ENCODE measurements around the gene PSD2.

PSD2 gene

DNA sequence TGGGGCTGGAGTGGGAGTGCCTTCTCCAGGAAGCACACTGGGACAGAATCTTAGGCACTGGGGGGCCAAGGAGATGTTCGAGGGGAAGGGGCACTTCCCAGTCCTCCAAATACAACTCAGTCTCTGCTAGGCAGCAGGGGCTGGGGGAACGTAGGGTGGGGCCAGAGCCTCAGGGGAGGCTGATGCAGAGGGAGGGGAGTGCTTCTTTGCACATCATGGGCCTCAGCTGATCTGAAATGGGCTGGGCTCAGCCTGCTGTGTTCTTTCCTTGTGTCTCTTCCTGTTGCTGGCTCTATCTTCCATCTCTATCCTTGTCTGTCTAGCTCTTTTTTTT is 15.6 kb downstream of the PSD2 start:
- no peak for DNase-seq (ENCODE audit: low spot score)

DNA sequence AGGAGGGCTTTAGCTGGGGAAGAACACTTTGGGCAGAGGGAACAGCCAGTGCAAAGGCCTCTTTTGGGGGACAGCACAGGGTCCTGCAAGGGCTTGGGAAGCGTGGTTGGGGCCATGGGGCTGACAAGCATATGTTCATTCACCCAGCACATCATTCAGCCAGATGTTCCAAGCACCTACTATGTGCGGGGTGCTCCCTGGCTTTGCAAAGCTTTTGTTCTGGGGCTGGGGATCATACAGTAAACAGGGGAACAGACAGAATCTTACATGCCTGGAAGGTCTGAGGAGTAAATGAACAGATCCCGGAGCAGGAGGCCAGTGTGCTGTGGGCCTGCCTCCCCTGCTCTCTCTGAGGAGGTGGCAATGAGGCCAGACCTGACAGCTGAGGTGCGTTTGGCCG is 16.7 kb downstream of the PSD2 start:
- no peak for DNase-seq (ENCODE audit: low spot score)

DNA sequence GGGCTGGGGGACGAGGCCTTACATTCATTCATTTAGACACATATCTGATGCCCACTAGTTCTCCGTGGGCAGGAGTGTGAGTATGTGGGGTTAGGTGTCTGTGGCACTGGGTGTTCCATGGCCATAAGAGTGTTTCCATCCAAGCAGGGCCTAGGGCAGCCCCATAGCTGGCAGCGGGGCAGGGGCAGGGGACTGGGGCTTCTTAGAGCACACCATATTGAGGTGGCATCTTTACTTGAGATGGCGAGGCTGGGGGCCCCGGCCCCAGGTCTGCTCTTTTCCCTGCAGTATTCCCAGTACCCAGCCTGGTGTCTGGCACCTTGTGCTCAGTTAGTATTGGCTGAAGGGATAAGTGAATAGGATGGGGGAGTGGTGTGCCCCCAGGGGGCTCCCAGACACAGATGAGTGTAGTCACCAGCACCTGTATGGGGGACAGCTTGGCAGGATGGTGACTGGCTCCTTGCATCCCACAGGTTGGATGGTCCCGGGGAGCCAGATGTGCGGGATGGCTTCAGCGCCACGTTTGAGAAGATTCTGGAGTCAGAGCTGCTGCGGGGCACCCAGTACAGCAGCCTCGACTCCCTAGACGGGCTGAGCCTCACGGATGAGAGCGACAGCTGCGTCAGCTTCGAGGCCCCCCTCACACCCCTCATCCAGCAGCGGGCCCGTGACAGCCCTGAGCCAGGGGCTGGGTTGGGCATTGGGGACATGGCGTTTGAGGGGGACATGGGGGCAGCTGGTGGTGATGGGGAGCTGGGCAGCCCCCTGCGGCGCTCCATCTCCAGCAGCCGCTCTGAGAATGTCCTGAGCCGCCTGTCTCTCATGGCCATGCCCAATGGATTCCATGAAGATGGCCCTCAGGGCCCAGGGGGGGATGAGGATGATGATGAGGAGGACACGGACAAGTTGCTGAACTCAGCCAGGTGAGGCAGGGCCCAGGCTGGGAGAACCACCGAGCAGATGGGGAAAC is 17.5 kb downstream of the PSD2 start:
- DNase-seq (ENCODE audit: low spot score): no peak

DNA sequence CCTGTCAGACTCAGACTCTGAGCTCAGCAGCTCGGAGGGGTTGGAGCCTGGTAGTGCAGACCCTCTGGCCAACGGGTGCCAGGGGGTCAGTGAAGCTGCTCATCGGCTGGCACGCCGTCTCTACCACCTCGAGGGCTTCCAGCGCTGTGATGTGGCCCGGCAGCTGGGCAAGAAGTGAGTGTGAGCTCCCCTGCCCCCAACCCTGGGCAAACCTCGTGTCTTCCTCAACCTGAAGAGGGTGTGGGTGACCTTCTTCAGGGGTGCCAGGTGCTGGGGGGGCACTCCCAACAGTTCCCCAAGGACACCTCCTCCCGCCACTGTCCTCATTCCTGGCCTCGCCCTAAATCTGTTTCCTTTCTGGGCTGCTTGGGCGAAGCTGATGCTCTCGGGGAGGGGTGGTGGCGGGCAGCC is 18.6 kb downstream of the PSD2 start:
- no peak for DNase-seq (ENCODE audit: low spot score)

DNA sequence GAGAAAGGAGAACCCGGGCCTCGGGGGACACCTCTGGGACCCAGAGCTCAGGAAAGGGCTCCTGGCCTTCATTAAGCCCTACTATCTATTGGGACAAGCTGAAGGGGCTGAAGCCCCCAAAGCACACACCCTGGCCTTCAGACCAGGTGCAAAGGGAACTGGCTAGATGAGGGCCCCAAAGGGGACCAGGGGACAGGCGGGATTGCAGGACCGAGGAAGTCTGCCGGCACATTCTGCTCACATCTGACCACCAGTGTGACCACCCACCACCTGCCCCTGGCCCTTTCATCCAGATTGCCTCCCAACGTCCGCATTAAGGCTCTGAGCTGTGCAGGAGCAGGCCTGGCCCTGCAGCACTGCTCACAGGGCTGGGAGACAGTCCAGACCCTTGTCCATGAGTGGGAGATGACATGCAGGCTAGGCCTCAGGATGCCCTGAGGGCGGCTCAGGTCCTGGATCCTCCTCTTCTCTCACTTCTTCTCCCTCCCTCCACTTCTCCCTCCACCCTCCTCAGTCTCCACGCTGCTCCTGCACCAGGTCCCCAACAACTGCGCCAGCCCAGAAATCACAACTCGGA is 19.2 kb downstream of the PSD2 start:
- DNase-seq (ENCODE audit: low spot score): no peak

DNA sequence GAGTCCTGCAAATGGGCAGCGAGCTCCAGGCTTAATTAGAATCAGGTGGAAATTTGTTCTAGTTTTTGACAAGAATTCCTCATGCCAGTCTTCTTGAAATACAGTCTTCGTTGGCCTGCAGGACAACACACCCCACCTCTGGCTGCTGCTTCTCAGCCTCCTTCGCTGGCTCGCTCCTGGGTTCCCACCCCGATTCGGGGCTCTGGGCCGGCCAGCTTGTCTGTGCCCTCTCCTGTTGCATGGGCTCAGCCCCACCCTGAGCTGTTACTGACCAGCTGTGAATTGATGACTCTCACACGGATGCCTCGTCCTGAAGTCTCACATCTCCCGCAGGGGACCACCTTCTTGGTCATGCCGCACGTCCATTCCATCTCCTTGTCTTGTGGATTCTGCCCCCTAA is 21.0 kb downstream of the PSD2 start:
- no peak for DNase-seq (ENCODE audit: low spot score)

DNA sequence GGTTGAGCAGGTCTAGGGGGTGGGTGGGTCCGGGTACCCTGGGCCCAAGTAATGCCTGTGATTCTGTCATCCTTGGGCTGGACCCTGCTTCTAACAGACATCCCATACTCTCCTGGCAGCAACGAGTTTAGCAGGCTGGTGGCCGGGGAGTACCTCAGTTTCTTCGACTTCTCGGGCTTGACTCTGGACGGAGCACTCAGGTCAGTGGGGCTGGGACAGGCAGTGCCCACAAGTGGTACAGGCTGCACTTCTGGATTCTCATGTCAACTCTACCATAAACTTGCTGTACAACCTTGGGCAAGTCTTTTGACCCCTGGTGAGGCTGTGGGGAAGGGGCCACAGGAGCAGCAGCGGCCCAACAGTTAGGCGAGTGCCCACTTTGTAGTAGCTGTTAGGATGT is 21.8 kb downstream of the PSD2 start:
- no peak for DNase-seq (ENCODE audit: low spot score)

DNA sequence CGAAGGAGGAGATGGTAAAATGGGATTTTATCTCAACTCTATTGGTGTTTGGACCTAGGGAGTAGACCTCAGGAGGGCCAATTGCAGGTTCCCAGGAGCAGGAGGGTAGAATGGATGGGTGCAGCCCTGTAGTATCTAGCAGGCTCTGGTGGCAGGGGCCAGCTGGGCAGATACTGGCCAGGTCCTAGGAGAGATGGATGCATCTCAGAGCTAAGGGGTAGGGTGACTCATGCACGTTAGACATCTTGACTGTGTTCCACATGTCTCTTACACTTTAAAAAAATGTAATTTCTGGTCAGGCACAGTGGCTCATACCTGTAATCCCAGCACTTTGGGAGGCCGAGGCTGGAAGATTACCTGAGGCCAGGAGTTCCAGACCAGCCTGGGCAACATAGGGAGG is 22.4 kb downstream of the PSD2 start:
- DNase-seq (ENCODE audit: low spot score): no peak

DNA sequence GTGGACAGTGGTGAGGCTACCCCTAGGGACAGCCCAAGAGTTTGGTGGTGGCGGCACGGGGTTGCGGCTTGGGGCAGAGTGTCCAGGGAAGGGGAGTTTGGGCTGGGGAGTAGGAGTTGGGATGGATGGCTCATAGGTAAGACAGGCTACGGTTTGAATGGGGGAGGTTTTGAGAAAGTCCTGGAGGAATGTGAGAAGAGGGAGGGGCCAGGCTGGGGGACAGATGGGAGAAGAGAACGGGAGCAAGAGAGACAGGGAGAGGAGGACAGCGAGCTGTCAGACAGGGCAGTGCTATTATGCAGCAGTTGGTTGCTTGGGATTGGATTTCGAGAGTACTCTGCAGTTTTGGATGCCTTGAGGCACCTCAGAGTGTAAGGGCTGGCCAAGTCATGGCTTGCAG is 24.5 kb downstream of the PSD2 start:
- DNase-seq (ENCODE audit: low spot score): no peak

DNA sequence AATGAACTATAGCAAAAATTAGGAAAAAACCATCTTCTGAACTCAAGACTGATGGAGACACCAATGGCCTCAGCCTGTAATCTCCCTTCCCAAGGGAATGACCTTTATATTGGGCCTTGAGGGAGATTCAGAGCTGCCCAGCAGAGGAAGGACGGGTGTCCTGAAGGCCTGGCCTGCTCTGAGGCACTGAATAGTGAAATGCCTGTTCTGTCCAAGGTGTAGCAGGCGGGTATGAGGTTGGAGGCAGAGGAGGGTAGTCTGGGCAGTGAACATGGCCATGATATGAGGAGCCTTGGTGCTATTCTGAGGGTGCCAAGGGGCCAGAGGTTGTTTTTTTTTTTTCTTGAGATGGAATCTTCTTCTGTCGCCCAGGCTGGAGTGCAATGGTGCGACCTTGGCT is 25.0 kb downstream of the PSD2 start:
- DNase-seq (ENCODE audit: low spot score): no peak

DNA sequence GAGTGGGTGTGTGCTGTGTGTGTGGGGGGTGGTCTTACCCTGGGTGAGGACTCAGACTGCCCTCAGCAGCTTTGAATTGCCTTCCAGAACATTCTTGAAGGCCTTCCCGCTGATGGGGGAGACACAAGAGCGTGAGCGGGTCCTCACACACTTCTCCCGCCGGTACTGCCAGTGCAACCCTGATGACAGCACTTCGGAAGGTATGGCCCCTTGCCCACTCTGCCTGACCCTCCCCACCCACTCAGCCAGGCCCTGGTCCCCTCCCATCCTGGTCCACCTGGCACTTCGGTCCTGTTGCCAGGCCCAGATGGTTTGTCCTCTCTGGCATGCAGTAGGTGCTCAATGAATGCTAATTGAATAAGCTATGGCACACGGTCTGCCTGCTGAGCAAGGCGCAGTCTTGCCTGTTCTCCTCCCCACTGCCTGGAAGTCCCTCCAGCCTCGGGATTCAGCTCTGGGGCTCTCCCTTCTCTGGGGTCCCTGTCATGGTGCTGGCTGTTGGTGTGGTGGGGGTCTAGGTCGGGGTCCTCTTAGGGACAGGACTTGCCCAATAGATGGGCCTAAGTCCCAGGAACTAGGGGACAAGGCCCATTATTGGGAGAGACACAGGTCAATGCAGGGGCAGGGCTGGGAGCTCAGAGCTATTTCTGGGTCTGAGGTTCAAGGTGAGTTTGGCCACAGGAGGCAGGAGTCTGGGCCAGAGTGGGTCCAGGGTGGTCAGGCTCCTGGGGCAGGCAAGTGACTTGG is 26.4 kb downstream of the PSD2 start:
- no peak for DNase-seq (ENCODE audit: low spot score)

DNA sequence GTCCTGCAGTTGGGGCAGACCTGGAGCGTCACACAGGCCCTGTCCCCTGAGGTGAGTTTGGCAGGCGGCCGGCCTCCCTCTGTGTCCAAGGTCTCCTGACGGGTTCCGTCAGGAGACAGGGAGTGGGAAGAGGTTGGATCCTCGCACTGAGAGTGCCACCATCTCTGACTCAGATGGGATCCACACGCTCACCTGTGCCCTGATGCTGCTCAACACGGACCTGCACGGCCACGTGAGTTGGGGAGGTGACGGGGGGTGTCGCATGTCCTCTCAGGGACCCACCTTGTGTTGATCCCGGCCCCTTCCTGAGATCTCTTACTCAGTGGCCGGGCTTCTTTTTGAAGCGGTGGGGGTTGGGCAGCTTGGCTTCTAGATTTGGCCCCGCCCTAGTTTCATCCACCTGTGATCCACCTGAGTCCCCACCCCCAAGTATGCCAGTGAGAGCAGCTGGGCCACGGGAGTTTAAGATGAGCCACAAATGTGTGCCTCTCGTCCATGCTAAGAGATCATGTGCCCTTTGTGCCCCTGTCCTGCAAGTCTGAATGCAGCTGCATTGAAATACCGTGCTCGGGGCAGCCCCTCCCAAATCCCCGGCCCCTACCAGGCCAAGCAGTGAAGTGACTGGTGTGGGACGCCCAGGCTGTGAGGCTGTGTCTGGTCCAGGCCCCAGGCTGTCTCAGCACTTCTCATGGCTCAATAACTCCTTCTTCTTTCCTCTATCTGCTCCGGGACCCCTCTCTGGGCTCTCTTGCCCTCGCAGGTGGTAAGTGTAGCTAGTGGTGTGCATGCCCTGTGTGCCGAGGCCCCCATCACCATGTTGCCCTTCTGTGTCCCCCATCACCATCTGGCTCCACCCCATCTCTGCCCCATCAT is 27.2 kb downstream of the PSD2 start:
- no peak for DNase-seq (ENCODE audit: low spot score)

DNA sequence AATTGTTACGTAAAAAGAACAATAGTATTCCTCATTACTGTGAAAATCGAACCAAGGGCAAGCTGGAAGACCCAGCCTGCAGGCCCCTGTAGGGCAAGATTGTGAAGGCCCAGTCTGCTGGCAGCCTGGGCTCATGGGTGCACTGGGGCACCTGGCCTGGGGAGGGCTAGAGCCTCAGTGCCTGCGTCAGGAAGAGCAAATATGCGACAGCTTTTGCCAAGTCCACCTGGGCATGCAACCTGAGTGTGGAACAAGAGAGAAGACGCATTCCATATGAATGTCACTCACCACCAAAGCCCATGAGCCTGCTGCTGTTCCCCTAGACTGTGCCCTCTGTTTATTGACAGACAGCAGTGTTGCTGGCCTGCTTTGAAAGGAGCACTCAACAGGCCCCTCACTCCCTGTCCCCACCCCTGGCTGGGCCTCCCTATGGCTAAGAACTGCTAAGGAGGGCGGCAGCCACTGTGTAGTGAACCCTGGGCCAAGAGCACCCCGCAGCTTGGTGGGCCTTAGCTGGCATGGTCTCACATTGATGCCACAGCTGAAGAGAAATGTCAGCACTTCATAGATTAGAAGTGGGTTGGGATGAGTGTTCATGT is 28.2 kb downstream of the PSD2 start:
- no peak for DNase-seq (ENCODE audit: low spot score)

DNA sequence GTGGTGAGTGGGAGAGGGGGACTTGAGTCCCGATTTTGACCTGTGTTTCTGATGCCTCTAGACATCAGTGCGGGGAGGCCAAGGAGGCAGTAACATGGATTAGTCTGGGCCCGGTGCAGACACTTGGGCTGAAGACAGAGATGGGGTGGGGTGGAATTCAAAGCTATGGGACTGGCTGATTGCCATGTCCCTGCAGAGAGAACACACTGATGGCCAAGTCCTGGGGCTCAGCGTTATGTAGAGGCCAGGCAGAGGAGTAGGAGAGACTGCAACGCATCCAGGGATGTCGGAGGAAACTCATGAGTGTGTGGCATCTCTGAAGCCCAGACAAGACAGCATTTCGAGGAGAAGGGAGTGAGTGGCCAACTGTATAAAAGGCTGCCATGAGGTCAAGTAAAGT is 30.1 kb downstream of the PSD2 start:
- DNase-seq (ENCODE audit: low spot score): no peak

DNA sequence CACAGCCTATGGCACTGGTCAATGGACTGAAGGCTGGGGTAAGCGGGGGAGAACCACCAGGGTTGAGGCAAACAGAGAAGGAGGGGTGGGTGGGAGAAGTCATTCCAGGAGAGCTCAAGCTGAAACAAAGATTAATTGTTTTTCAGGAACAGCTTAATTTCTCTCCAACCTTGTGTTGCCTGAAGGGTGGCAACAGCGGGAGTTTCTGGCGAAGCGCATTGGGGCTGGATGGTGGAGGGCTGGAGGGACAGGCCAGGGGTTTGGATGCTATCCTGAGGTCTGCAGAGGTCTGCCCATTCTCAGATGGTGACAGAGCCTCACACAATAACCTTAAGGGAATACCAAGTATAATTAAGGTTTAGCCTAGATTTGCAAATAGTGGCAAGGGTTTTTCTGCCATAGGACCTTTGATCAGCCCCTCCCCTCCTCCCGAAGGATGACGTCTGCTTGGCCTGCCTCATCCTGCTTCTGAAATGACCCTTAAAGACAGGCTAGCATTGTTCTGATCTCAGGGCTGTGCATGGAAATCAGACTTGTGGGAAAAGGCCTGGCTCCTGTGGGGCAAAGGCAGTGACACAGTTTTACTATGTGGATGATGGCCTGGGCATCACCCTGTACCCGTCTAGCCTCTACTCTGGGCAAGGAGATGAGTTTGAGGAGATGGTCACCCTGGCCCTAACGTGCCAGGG is 32.7 kb downstream of the PSD2 start:
- no peak for DNase-seq (ENCODE audit: low spot score)

DNA sequence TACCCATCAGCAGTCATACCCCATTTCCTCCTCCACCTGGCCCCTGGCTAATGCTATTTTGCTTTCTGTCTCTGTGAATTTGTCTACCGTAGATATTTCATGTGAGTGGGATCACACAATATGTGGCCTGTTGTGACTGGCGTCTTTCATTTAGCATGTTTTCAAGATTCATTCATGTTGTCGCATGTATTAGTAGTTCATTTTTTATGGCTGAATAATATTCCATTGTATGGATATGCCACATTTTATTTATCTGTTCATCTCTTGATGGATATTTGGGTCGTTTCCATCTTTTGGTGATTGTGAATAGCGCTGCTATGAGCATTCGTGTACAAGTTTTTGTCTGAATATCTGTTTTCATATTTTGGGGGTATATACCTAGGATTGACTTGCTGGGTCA is 33.9 kb downstream of the PSD2 start:
- no peak for DNase-seq (ENCODE audit: low spot score)

DNA sequence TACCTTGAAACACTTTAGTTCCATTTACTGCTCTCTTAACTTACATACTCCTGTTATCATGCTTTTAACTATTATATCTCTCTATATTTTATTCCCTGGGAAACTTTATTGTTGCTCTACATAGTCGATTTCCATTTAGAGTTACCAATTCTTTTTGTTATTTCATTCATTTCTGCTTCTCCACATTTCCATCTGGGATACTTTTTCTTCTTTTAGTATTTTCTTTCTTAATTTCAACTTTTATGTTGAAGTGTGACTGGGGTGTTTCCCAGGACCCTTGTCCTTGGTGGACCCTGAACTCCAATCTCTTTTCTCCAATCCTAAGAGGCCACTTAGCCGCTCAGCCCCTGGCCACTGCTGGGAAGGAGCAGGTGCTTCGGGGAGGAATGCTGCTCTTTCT is 36.0 kb downstream of the PSD2 start:
- no peak for DNase-seq (ENCODE audit: low spot score)

DNA sequence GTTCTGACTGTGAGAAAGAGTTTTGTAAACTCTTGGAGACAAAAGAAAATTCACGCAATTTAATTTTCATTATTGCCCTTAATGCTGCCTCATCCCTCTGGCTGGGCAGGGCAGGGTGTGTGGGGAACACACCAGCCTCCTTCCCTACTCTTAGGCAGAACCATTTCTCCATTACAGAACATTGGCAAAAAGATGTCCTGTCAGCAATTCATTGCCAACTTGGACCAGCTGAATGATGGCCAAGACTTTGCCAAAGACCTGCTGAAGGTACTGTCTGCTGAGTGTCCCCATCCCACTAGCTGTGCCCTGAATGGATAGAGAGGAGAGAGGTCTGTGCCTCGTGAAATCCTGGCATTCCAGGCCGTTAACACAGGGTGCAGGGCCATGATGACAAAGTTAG is 37.9 kb downstream of the PSD2 start:
- no peak for DNase-seq (ENCODE audit: low spot score)

DNA sequence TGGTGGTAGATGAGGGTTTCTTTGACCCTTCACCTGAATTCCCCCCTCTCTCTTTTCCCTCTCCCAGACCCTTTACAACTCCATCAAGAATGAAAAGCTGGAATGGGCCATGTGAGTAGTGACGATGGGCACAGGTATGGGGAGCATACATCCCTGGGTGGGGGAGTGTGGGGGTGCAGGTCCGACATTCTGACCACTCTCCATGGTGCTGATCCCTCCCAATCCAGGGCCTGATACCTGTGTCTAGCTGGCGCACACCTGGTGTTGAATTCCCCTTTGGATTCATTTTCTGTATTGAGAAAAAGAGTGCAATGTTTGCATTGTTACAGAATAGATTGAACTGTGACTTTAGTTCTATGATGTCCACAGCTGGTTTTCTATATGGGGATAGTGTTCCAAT is 40.0 kb downstream of the PSD2 start:
- DNase-seq (ENCODE audit: low spot score): no peak

DNA sequence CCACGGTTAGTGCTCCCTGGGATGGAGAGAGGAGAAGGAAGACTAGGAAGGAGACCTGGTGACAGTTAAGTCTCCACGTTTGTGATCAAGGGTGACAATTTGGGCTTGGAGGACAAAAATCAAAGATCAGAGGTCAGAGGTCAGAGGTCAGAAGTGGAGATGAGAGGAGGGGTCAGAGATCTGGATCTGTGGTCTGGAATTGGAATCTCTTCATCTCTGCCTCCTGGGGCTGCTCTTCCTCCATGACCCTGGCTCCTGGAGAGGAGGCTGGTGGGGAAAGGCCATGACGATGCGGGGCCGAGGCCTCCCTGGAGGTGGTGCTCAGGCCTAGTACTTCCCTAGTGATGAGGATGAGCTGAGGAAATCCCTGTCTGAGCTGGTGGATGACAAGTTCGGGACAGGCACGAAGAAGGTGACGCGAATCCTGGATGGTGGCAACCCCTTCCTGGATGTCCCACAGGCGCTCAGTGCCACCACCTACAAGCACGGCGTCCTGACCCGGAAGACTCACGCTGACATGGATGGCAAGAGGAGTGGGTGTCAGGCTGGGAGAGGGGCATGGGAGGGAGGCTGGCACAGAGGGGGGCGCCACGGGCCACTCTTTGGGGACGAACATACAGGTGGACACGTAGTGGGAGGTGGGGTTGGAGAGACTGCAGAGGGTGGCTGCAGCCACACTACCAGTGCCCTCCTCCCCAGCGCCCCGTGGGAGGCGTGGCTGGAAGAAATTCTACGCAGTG is 41.0 kb downstream of the PSD2 start:
- no peak for DNase-seq (ENCODE audit: low spot score)

Data from RKO (cell line).